Activated CD4-positive, alpha-beta T cell treated with anti-CD3 and anti-CD28 coated beads, Interleukin-2, amount 50 U/mL, for 16 hours (primary cell): Measurements from ENCODE around the gene NGB.

Experiments used
- DNase-seq: peaks from one replicate; pipeline ENCODE4 v3.0.0-alpha.2; 2020

The NGB gene

DNA sequence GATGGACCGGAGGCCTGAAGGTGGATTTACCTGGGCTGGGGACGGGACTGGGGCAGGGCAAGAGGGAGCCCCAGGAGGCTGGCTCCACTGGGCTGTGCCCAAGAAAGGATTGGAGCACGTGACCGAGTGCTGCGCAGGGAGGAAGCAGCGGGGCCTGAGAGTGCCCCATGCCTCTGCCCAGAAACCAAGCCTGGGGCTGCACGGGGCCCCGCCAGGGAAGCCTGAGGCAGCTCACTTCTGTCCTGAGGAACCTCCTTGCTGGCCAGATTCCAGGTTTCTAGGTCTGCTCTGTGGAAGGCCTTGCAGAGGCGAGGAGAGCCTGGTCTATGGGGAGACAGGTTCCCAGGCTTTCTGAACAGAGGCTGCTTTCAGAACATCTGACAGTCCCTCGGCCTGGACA, 10.4 kb downstream of the NGB start:
- no peak for DNase-seq

- no peak for DNase-seq
Measured at GRCh38 chr14:77260199-77260598, 10.8 kb downstream of the NGB start.

- no peak for DNase-seq
Measured at GRCh38 chr14:77259025-77259715, 11.8 kb downstream of the NGB start.

- no peak for DNase-seq
Measured at GRCh38 chr14:77258566-77258965, 12.4 kb downstream of the NGB start.

GRCh38 chr14:77257700-77258099, 13.3 kb downstream of the NGB start:
- no peak for DNase-seq

DNA sequence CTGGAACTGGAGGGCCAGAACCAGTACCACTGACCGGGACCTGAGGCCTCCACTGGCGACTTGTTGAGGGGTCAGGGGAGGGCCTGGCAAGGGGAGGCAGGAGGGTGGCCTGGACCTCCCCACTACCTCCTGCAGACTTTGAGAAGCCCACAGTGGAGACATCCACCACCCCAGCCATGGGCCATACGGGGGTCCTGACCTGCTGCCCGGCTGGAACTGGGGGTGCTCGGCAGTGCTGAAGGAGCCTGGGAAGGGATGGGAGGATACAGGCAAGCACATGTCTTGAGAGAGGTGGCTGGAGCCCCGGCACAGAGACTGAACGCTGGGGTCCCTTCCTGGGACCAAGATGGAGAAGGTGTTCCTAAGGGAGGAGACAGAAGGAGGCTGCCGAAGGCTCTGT, 14.3 kb downstream of the NGB start:
- DNase-seq: no peak

GRCh38 chr14:77253333-77254190, 17.4 kb downstream of the NGB start:
- no peak for DNase-seq

DNA sequence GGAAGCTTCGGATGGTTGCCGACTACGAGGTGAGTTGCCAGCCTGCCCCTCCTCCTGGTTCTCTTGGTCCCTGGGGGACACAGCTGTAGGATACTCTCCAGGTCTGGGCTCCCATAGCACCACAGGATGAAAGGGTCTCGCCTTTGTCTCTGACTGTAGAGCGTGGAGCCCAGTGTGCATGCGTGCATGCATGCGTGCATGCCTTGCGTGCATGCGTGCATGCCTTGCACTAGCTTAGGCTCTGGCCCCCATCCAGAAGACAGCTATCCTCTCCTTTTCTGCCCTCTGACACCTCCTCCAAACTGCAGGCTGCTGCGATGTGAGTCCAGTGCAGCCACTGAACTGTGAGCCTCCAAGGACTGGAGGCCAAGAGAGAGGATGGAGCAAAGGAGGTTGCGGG, 19.1 kb downstream of the NGB start:
- no peak for DNase-seq

DNA sequence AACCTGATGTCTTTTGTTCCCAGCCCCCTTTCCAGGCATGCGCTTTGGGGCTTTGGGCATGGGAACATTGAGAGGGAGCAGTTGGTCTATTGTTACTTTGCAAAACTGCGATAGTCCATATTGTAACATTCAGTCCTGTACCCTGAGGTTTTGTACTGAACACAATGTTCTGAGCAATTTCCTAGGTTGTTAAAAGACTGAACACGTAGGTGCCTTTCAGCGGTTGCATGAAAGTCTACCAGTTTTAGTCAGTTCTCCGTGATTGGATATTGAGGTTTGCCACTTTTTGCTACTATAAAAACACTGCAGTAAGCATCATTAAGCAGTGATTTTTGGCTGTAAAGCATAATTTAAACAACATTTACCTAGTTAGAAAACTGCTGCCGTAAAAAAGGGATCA, 20.1 kb downstream of the NGB start:
- no peak for DNase-seq

GRCh38 chr14:77249286-77249685, 21.7 kb downstream of the NGB start:
- DNase-seq: no peak

- no peak for DNase-seq
Measured at GRCh38 chr14:77248666-77249065, 22.3 kb downstream of the NGB start.

DNA sequence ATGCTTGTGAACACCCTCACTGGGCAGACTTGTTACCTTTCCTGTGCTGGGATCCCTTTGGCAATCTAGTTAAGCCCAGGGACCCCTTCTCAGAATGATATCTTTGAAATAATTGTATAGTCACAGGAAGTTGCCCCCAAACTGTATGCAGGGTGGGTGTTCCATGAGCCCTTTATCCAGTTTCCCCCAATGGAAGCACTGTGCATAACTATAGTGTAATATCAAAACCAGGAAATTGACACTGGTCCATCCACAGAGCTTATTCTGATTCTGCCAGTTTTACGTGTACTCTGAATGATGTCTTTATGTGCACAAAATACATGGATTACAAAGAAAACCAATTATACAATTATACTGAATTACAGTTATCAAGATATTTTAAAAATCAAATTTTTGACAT, 24.2 kb downstream of the NGB start:
- DNase-seq: no peak

- no peak for DNase-seq
Measured at GRCh38 chr14:77245820-77246219, 25.2 kb downstream of the NGB start.

DNA sequence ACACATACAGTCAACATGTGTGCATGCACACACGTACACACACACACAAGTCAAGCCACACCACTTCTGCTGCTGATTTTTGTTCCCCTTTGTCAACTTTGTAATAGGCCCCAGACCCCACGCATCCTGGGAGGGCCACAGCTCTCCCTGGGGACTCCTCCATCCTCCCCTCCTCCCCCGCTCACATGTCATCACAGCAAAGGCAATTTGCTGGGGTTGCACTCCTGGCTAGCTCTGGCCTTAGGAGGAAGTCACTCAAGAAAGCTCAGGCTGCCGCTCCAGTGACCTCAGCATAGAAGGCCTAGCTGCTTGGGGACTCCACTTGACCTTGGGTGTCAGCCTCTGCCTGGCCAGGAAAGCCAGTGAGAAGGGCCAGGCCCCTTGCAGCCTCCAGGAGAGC, 27.2 kb downstream of the NGB start:
- DNase-seq: no peak

- no peak for DNase-seq
Measured at GRCh38 chr14:77242752-77243151, 28.3 kb downstream of the NGB start.

- DNase-seq: no peak
Measured at GRCh38 chr14:77241955-77242354, 29.1 kb downstream of the NGB start.

- no peak for DNase-seq
Measured at GRCh38 chr14:77240336-77240915, 30.6 kb downstream of the NGB start.

DNA sequence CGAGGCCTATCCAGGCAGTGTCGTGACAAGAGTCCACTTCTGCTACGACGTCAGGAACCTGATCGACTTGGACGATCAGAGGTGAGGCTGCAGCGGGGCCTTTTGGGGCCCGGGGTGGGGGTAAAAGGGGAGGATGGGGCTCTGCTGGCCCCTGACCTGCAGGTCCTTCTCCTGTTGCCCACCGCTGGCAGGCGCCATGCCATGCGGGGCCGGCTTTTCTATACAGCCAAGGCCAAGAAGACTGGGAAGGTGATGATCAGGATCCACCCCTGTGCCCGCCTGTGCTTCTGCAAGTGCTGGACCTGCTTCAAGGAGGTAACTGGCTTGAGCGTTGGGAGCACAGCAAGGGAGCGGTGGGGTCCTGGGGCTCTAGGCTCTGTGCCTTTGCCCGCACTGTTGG, 31.6 kb downstream of the NGB start:
- no peak for DNase-seq

DNA sequence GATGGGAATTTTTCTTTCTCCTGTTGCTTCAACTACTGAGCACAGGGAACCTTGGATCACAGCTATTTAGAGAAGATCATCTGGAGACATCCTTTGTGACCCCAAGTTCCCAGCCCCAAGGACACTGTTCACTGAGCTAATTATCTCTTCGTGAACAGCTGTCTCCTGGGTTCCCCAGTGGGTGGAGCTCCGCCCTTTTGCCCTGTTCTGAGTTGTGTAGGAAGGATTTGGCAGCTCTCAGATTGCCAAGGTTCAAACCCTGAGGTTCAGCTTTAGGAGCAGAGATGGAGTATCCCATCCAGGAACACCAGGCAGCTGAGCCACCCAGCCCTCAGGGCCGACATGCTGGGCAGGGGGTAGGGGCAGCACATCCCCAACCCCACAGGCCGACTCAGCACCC, 32.0 kb downstream of the NGB start:
- no peak for DNase-seq

GRCh38 chr14:77238356-77238755, 32.6 kb downstream of the NGB start:
- DNase-seq: no peak

- no peak for DNase-seq
Measured at GRCh38 chr14:77236814-77237213, 34.2 kb downstream of the NGB start.

DNA sequence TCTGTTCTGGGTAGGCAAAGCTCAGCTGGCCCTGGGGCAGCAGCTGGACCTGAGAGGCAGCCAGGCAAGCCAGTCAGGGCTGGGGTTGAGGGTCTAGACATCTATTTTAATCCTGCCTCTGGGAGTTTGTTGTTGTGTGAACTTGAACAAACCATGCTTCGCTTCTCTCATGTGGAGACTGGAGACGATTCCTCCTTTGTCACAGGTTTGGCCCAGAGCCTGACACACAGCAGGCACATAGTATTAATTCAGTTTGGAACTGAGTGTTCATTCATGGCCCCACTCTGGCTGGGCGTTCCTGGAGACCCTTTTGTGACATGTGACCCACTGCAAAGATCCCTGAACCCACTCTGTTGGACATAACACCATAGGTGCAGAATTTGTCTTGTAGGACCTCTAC, 39.3 kb downstream of the NGB start:
- DNase-seq: no peak

GRCh38 chr14:77230914-77231313, 40.1 kb downstream of the NGB start:
- no peak for DNase-seq

- no peak for DNase-seq
Measured at GRCh38 chr14:77228056-77228455, 43.0 kb downstream of the NGB start.
